ENCODE measurements around the gene LY6G6F. TPM values are rescaled to one million over a fixed set of nuclear protein-coding genes. Genes with fewer than 3 reads are reported as not detected.

The LY6G6F gene
- total RNA-seq: not detected
- not detected for polyA plus RNA-seq (2013, experiment 1 of 2)
- polyA plus RNA-seq (2013, experiment 2 of 2): not detected
- long read RNA-seq, experiment 1: 0 reads
- long read RNA-seq, experiment 2: 0 reads
- long read RNA-seq, experiment 3: 0 reads
- long read RNA-seq, experiment 4: 0 reads

GRCh38 chr6:31706599-31706998 lies at the start of gene LY6G6F:
LY6G6F (plus strand) TSS chr6:31706866; CDS start chr6:31706907, 41 bp downstream.
- Histone ChIP-seq H3K27ac (ENCODE audit: low read depth, low read length) (no peak within 1 kb of the TSS), H3K27me3 (ENCODE audit: control insufficient read depth, insufficient read depth, low read length, poor library complexity, severe bottlenecking) (no peaks in the 10 kb centered on the region), H3K36me3 (ENCODE audit: control insufficient read depth, insufficient read depth, low read length) (no peaks in the 10 kb centered on the region), H3K4me1 (ENCODE audit: control insufficient read depth, insufficient read depth, low read length) (peaks cover 6% of the 10 kb centered on the region), H3K9me3 (ENCODE audit: control insufficient read depth, low read length) (no peaks in the 10 kb centered on the region), H3K4me3 (ENCODE audit: low read length) (no peak within 1 kb of the TSS), H3K9ac (ENCODE audit: extremely low read depth, low read length, poor library complexity, severe bottlenecking) (no peak within 1 kb of the TSS)
- no peaks in the 10 kb centered on the region for H3K9me3 Mint-ChIP-seq
- no peak within 1 kb of the TSS for H3K27ac Mint-ChIP-seq
- H3K4me3 Mint-ChIP-seq: no peak within 1 kb of the TSS
- H3K4me1 Mint-ChIP-seq: peaks cover 15% of the 10 kb centered on the region
- no peak for DNase-seq
- H3K27me3 Mint-ChIP-seq (ENCODE audit: insufficient read depth): peaks cover 2% of the 10 kb centered on the region
- 75 to 85% methylated on average over 2 to 3 of the region's 3 CpGs for WGBS, 2 experiments (ENCODE audit: insufficient coverage in 1 of 2, insufficient read length in 1 of 2)
- no peaks in the 10 kb centered on the region for H3K36me3 Mint-ChIP-seq (ENCODE audit: low read depth)
- TF ChIP-seq CTCF (conservative IDR thresholded peaks at IDR 0.05): no peak

- H3K4me1 Mint-ChIP-seq: peaks cover 17% of the 10 kb centered on the region
- Histone ChIP-seq H3K9ac (ENCODE audit: extremely low read depth, low read length, poor library complexity, severe bottlenecking) (no peak overlapping the region), H3K36me3 (ENCODE audit: control insufficient read depth, insufficient read depth, low read length) (peaks cover 11% of the 10 kb centered on the region), H3K4me3 (ENCODE audit: low read length) (no peak overlapping the region), H3K27me3 (ENCODE audit: control insufficient read depth, insufficient read depth, low read length, poor library complexity, severe bottlenecking) (no peaks in the 10 kb centered on the region), H3K9me3 (ENCODE audit: control insufficient read depth, low read length) (no peaks in the 10 kb centered on the region), H3K27ac (ENCODE audit: low read depth, low read length) (no peak overlapping the region), H3K4me1 (ENCODE audit: control insufficient read depth, insufficient read depth, low read length) (peaks cover 8% of the 10 kb centered on the region)
- 80 to 96% methylated on average over 4 to 6 of the region's 6 CpGs for WGBS, 2 experiments (ENCODE audit: insufficient coverage in 1 of 2, insufficient read length in 1 of 2)
- peak overlapping the region; percentile 52 for H3K27ac Mint-ChIP-seq
- no peak for TF ChIP-seq CTCF (conservative IDR thresholded peaks at IDR 0.05)
- no peak overlapping the region for H3K4me3 Mint-ChIP-seq
- DNase-seq: no peak
- peaks cover 27% of the 10 kb centered on the region for H3K36me3 Mint-ChIP-seq (ENCODE audit: low read depth)
- no peaks in the 10 kb centered on the region for H3K27me3 Mint-ChIP-seq (ENCODE audit: insufficient read depth)
- no peaks in the 10 kb centered on the region for H3K9me3 Mint-ChIP-seq
These were observed 49.1 kb upstream of the LY6G6F start for GRCh38 chr6:31657406-31658157.

DNA sequence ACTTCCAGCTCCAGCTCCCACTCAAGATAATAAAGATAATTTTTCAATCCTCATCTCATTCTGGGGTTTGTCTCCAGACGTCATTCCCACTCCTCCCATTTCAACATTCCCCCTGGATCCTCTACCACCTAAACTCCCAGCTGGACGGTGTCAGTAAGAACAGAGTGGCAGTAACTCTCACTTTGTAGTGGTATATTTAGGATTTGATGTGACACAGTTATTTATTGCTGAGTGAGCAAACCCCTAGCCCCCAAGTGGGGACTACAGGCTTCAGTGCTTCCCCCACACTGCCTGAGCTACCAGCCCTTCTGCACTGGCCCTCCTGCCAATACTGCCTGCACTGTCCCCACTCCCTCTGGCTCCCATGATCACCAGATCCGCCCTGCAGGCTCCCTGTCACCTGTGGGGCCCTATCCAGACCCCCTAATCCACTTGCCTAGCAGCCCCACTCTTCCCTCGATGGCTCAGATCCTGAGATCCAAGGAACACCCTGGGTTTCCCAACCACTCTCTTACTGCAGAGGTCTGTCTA lies 48.4 kb upstream of the LY6G6F start:
- Histone ChIP-seq H3K27ac (ENCODE audit: low read depth, low read length) (no peak overlapping the region), H3K36me3 (ENCODE audit: control insufficient read depth, insufficient read depth, low read length) (peaks cover 16% of the 10 kb centered on the region), H3K4me1 (ENCODE audit: control insufficient read depth, insufficient read depth, low read length) (peaks cover 8% of the 10 kb centered on the region), H3K9me3 (ENCODE audit: control insufficient read depth, low read length) (no peaks in the 10 kb centered on the region), H3K9ac (ENCODE audit: extremely low read depth, low read length, poor library complexity, severe bottlenecking) (no peak overlapping the region), H3K4me3 (ENCODE audit: low read length) (no peak overlapping the region), H3K27me3 (ENCODE audit: control insufficient read depth, insufficient read depth, low read length, poor library complexity, severe bottlenecking) (no peaks in the 10 kb centered on the region)
- Mint-ChIP-seq H3K4me1 (peaks cover 18% of the 10 kb centered on the region), H3K27ac (peak overlapping the region; percentile 52), H3K4me3 (peak overlapping the region; percentile 83), H3K9me3 (no peaks in the 10 kb centered on the region), H3K36me3 (ENCODE audit: low read depth) (peaks cover 31% of the 10 kb centered on the region), H3K27me3 (ENCODE audit: insufficient read depth) (no peaks in the 10 kb centered on the region)
- WGBS, 2 experiments (ENCODE audit: insufficient coverage in 1 of 2, insufficient read length in 1 of 2): 96% methylated on average over 4 of the region's 4 CpGs; no CpG with 5 or more reads in 1 of the 2 experiments
- TF ChIP-seq CTCF (conservative IDR thresholded peaks at IDR 0.05): no peak
- no peak for DNase-seq

Data from endodermal cell (in vitro differentiated cells).